GM19240 (cell line): ENCODE measurements around the gene BAD.

Experiments used
- DNase-seq: peaks from one replicate; pipeline ENCODE4 v3.0.0; 2011; ENCODE audit warnings: low spot score; ENCODE audit not compliant: insufficient read length

The BAD gene

GRCh38 chr11:64260147-64260708 lies 24.2 kb downstream of the BAD start:
- DNase-seq: no peak

- no peak for DNase-seq
These were observed 24.9 kb downstream of the BAD start for GRCh38 chr11:64259533-64260067.

- no peak for DNase-seq
These were observed 25.4 kb downstream of the BAD start for GRCh38 chr11:64258946-64259532.

- no peak for DNase-seq
These were observed 26.1 kb downstream of the BAD start for GRCh38 chr11:64258356-64258755.

- no peak for DNase-seq
These were observed 28.2 kb downstream of the BAD start for GRCh38 chr11:64256300-64256699.

- no peak for DNase-seq
These were observed 29.0 kb downstream of the BAD start for GRCh38 chr11:64255135-64256128.

GRCh38 chr11:64254326-64254725 lies 30.1 kb downstream of the BAD start:
- DNase-seq: no peak

- DNase-seq: no peak
These were observed 31.0 kb downstream of the BAD start for GRCh38 chr11:64253481-64253880.

- no peak for DNase-seq
These were observed 31.4 kb downstream of the BAD start for GRCh38 chr11:64253043-64253442.

GRCh38 chr11:64252003-64252872 lies 32.2 kb downstream of the BAD start:
- no peak for DNase-seq

GRCh38 chr11:64251753-64252002 lies 32.8 kb downstream of the BAD start:
- no peak for DNase-seq

GRCh38 chr11:64251016-64251752 lies 33.3 kb downstream of the BAD start, which contains the start of gene PLCB3:
PLCB3 (plus strand) TSS chr11:64251530; CDS start chr11:64251650, 120 bp downstream.
- DNase-seq: peak; percentile 79

- DNase-seq: no peak
These were observed 34.0 kb downstream of the BAD start for GRCh38 chr11:64250415-64251015.

GRCh38 chr11:64249563-64250414 lies 34.7 kb downstream of the BAD start:
- no peak for DNase-seq

- DNase-seq: no peak
These were observed 35.4 kb downstream of the BAD start for GRCh38 chr11:64249038-64249437.

- DNase-seq: no peak
These were observed 35.9 kb downstream of the BAD start for GRCh38 chr11:64248578-64248977.

- no peak for DNase-seq
These were observed 36.5 kb downstream of the BAD start for GRCh38 chr11:64247729-64248531.
